Body of pancreas (tissue), 4 donors: Measurements from ENCODE around the gene HSBP1L1.

ENCODE experiments used
- CTCF ChIP-seq, 7 experiments: fragments of 450-650 bp in 4 of 7; fragments of 200-600 bp in 3 of 7; sonication (generic) in 3 of 7; IDR thresholded peaks; one replicate each; pipeline ENCODE4 v1.5.1; 2016 to 2019; ENCODE audit warnings: antibody characterized with exemption in 7 of 7
- POLR2A ChIP-seq, 3 donors: fragments of 450-650 bp; IDR thresholded peaks; one replicate each; pipeline ENCODE4 v1.6.1; 2016; ENCODE audit warnings: antibody characterized with exemption in 3 of 3, mild to moderate bottlenecking in 2 of 3

GRCh38 chr18:79916546-79917168 lies 47.8 kb upstream of the HSBP1L1 start:
- TF ChIP-seq CTCF (IDR thresholded peaks at IDR 0.05) (no peak), POLR2A (IDR thresholded peaks at IDR 0.05) (no peak)
